ENCODE results near the gene ZNF581. TPM values are rescaled to one million over a fixed set of nuclear protein-coding genes. Genes with fewer than 3 reads are reported as not detected.

ZNF581 gene, protein sequence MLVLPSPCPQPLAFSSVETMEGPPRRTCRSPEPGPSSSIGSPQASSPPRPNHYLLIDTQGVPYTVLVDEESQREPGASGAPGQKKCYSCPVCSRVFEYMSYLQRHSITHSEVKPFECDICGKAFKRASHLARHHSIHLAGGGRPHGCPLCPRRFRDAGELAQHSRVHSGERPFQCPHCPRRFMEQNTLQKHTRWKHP
- total RNA-seq (1 to 10 TPM; 2.1 to 7.3 TPM), polyA plus RNA-seq (1 to 10 TPM; 4.8 to 5.6 TPM)

DNA sequence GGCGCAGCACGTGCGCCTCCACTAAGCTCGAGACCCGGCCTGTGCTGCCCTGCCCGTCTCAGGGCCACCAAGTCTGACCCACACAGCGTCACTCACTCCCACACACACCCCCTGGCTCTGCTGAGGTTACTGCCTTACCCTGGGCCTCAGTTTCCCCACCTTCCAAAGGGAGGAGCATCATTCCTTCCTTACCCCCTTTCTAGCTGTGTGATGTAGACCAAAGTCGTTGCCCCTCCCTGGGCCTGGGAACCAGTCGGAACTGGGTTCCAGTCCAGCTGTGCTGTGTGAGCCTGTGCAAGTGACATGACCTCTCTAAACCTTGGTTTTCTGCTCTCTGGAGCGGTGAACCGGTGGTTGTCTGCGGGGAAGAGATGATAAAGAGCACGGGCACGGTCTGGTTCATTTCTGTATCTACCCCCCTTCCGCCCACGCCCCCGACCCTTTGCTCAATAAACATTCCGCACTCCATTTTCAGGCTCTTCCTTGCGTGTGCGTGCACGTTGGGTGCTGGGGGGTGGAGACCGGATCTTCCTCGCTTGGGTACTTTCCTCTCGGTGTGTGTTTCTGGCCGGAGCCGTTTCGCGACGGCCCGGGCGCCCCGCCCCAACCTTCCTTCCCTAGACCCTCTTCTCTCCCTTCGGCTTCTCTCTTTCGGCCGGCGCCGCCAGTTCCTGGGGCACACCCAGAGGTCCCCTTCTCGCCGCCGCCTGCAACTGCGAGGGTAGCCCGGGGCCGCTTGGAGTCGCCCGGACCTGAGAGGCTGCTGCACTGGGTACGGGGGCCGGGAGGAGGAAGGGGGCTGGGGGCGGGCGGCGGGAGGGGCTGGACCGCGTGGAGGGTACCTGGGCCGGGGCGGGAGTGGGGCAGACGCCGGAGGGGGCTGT is at the start of gene ZNF581:
TSS of gene ZNF581 (plus strand) at position 647 of the 884 bp plus-strand sequence. CDS start 923 bp downstream, outside the sequence.
- WGBS, result 2% methylated on average over 56 of the region's 56 CpGs
- Histone ChIP-seq H3K27ac (ENCODE audit: low read depth in 1 of 2, low read length in 2 of 2) (peak within 1 kb of the TSS; percentile 75 to 91), H3K4me1 (ENCODE audit: control insufficient read depth in 4 of 4, insufficient read depth in 4 of 4, low read length in 3 of 4) (peaks cover 20 to 71% (median 52%) of the 10 kb centered on the region in 4 donors), H3K9ac (ENCODE audit: low read depth in 1 of 2, low read length in 2 of 2) (peak within 1 kb of the TSS; percentile 7 to 95), H3K27me3 (ENCODE audit: control insufficient read depth in 4 of 4, insufficient read depth in 4 of 4, low read length in 3 of 4) (no peaks in the 10 kb centered on the region), H3K36me3 (ENCODE audit: control insufficient read depth in 4 of 4, insufficient read depth in 3 of 4, low read depth in 1 of 4, low read length in 3 of 4) (peaks cover 0 to 9% (median under 1%) of the 10 kb centered on the region in 4 donors), H3K9me3 (ENCODE audit: control insufficient read depth in 4 of 4, low read length in 3 of 4) (no peaks in the 10 kb centered on the region), H3K4me3 (ENCODE audit: low read depth in 1 of 3, low read length in 3 of 3) (peak within 1 kb of the TSS; percentile 50 to 70 (median 65))
- TF ChIP-seq HNF4G (IDR thresholded peaks at IDR 0.05) (no peak), EGR1 (IDR thresholded peaks at IDR 0.05; ENCODE audit: low read depth in 2 of 2) (peak in 1 of 2 donors; percentile 56), GABPA (IDR thresholded peaks at IDR 0.05 in 1 of 2, conservative IDR thresholded peaks at IDR 0.05 in 1 of 2) (peak; percentile 75 to 89), TAF1 (conservative IDR thresholded peaks at IDR 0.05) (no peak), RXRA (IDR thresholded peaks at IDR 0.05) (no peak), FOXA2 (IDR thresholded peaks at IDR 0.05) (no peak), SP1 (IDR thresholded peaks at IDR 0.05) (peak; percentile 15), RAD21 (IDR thresholded peaks at IDR 0.05) (no peak), JUND (IDR thresholded peaks at IDR 0.05) (no peak), FOXA1 (IDR thresholded peaks at IDR 0.05) (no peak), HNF4A (conservative IDR thresholded peaks at IDR 0.05) (peak in 1 of 2 donors; percentile 6), YY1 (IDR thresholded peaks at IDR 0.05) (peak; percentile 51), NR2F2 (IDR thresholded peaks at IDR 0.05) (no peak)
- TF ChIP-seq, protein P1, sequence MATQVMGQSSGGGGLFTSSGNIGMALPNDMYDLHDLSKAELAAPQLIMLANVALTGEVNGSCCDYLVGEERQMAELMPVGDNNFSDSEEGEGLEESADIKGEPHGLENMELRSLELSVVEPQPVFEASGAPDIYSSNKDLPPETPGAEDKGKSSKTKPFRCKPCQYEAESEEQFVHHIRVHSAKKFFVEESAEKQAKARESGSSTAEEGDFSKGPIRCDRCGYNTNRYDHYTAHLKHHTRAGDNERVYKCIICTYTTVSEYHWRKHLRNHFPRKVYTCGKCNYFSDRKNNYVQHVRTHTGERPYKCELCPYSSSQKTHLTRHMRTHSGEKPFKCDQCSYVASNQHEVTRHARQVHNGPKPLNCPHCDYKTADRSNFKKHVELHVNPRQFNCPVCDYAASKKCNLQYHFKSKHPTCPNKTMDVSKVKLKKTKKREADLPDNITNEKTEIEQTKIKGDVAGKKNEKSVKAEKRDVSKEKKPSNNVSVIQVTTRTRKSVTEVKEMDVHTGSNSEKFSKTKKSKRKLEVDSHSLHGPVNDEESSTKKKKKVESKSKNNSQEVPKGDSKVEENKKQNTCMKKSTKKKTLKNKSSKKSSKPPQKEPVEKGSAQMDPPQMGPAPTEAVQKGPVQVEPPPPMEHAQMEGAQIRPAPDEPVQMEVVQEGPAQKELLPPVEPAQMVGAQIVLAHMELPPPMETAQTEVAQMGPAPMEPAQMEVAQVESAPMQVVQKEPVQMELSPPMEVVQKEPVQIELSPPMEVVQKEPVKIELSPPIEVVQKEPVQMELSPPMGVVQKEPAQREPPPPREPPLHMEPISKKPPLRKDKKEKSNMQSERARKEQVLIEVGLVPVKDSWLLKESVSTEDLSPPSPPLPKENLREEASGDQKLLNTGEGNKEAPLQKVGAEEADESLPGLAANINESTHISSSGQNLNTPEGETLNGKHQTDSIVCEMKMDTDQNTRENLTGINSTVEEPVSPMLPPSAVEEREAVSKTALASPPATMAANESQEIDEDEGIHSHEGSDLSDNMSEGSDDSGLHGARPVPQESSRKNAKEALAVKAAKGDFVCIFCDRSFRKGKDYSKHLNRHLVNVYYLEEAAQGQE (IDR thresholded peaks at IDR 0.05), result no peak
- TF ChIP-seq, protein P2, sequence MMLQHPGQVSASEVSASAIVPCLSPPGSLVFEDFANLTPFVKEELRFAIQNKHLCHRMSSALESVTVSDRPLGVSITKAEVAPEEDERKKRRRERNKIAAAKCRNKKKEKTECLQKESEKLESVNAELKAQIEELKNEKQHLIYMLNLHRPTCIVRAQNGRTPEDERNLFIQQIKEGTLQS (IDR thresholded peaks at IDR 0.05), result no peak
- TF ChIP-seq, protein P3, sequence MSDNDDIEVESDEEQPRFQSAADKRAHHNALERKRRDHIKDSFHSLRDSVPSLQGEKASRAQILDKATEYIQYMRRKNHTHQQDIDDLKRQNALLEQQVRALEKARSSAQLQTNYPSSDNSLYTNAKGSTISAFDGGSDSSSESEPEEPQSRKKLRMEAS (IDR thresholded peaks at IDR 0.05), result no peak
- TF ChIP-seq, protein P4, sequence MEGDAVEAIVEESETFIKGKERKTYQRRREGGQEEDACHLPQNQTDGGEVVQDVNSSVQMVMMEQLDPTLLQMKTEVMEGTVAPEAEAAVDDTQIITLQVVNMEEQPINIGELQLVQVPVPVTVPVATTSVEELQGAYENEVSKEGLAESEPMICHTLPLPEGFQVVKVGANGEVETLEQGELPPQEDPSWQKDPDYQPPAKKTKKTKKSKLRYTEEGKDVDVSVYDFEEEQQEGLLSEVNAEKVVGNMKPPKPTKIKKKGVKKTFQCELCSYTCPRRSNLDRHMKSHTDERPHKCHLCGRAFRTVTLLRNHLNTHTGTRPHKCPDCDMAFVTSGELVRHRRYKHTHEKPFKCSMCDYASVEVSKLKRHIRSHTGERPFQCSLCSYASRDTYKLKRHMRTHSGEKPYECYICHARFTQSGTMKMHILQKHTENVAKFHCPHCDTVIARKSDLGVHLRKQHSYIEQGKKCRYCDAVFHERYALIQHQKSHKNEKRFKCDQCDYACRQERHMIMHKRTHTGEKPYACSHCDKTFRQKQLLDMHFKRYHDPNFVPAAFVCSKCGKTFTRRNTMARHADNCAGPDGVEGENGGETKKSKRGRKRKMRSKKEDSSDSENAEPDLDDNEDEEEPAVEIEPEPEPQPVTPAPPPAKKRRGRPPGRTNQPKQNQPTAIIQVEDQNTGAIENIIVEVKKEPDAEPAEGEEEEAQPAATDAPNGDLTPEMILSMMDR (IDR thresholded peaks at IDR 0.05; ENCODE audit: low read depth, low read length, missing input control), result no peak
- TF ChIP-seq, protein P5, sequence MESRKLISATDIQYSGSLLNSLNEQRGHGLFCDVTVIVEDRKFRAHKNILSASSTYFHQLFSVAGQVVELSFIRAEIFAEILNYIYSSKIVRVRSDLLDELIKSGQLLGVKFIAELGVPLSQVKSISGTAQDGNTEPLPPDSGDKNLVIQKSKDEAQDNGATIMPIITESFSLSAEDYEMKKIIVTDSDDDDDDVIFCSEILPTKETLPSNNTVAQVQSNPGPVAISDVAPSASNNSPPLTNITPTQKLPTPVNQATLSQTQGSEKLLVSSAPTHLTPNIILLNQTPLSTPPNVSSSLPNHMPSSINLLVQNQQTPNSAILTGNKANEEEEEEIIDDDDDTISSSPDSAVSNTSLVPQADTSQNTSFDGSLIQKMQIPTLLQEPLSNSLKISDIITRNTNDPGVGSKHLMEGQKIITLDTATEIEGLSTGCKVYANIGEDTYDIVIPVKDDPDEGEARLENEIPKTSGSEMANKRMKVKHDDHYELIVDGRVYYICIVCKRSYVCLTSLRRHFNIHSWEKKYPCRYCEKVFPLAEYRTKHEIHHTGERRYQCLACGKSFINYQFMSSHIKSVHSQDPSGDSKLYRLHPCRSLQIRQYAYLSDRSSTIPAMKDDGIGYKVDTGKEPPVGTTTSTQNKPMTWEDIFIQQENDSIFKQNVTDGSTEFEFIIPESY (IDR thresholded peaks at IDR 0.05), result no peak
- DNase-seq (ENCODE audit: low spot score), result peak; percentile 83

All from liver (tissue), 9 donors.